Ishikawa (cell line): ENCODE results near the gene PDGFC.
A peak's percentile ranks its signal among the peaks of the same experiment; 100 is the strongest.

Source experiments
- CEBPB ChIP-seq: IDR thresholded peaks from 2 replicates; pipeline ENCODE4 v1.6.1; 2012
- CREB1 ChIP-seq: IDR thresholded peaks from 2 replicates; pipeline ENCODE4 v1.6.1; 2012; ENCODE audit warnings: low read depth
- EGR1 ChIP-seq: IDR thresholded peaks from 2 replicates; pipeline ENCODE4 v1.6.1; 2012
- EP300 ChIP-seq: IDR thresholded peaks from 2 replicates; pipeline ENCODE4 v1.6.1; 2012; ENCODE audit warnings: borderline replicate concordance
- FOXM1 ChIP-seq: IDR thresholded peaks from 2 replicates; pipeline ENCODE4 v1.6.1; 2012; ENCODE audit warnings: low read depth, borderline replicate concordance
- MAX ChIP-seq: IDR thresholded peaks from 2 replicates; pipeline ENCODE4 v1.6.1; 2012
- NFIC ChIP-seq: IDR thresholded peaks from 2 replicates; pipeline ENCODE4 v1.6.1; 2012
- RAD21 ChIP-seq: IDR thresholded peaks from 2 replicates; pipeline ENCODE4 v1.6.1; 2012; ENCODE audit warnings: low read depth
- TAF1 ChIP-seq: IDR thresholded peaks from 2 replicates; pipeline ENCODE4 v1.6.1; 2012; ENCODE audit warnings: low read depth, mild to moderate bottlenecking
- TCF12 ChIP-seq: IDR thresholded peaks from 2 replicates; pipeline ENCODE4 v1.6.1; 2012; ENCODE audit warnings: low read depth
- TEAD4 ChIP-seq: IDR thresholded peaks from 2 replicates; pipeline ENCODE4 v1.6.1; 2012
- USF1 ChIP-seq: IDR thresholded peaks from 2 replicates; pipeline ENCODE4 v1.6.1; 2012
- YY1 ChIP-seq: IDR thresholded peaks from 2 replicates; pipeline ENCODE4 v1.6.1; 2012; ENCODE audit warnings: low read depth
- ZBTB7A ChIP-seq: IDR thresholded peaks from 2 replicates; pipeline ENCODE4 v1.6.1; 2012; ENCODE audit warnings: low read depth
- TF ChIP-seq, protein P1 (sequence below): IDR thresholded peaks from 2 replicates; pipeline ENCODE4 v1.6.1; 2012; ENCODE audit warnings: low read depth, mild to moderate bottlenecking

The PDGFC gene

GRCh38 chr4:156830351-156830750 is 141.2 kb downstream of the PDGFC start:
- TF ChIP-seq MAX (no peak), EP300 (no peak), CEBPB (no peak), USF1 (no peak), TCF12 (no peak), TEAD4 (no peak), EGR1 (no peak), CREB1 (no peak), TAF1 (no peak), RAD21 (no peak), ZBTB7A (no peak)
- TF ChIP-seq, protein P1, sequence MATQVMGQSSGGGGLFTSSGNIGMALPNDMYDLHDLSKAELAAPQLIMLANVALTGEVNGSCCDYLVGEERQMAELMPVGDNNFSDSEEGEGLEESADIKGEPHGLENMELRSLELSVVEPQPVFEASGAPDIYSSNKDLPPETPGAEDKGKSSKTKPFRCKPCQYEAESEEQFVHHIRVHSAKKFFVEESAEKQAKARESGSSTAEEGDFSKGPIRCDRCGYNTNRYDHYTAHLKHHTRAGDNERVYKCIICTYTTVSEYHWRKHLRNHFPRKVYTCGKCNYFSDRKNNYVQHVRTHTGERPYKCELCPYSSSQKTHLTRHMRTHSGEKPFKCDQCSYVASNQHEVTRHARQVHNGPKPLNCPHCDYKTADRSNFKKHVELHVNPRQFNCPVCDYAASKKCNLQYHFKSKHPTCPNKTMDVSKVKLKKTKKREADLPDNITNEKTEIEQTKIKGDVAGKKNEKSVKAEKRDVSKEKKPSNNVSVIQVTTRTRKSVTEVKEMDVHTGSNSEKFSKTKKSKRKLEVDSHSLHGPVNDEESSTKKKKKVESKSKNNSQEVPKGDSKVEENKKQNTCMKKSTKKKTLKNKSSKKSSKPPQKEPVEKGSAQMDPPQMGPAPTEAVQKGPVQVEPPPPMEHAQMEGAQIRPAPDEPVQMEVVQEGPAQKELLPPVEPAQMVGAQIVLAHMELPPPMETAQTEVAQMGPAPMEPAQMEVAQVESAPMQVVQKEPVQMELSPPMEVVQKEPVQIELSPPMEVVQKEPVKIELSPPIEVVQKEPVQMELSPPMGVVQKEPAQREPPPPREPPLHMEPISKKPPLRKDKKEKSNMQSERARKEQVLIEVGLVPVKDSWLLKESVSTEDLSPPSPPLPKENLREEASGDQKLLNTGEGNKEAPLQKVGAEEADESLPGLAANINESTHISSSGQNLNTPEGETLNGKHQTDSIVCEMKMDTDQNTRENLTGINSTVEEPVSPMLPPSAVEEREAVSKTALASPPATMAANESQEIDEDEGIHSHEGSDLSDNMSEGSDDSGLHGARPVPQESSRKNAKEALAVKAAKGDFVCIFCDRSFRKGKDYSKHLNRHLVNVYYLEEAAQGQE, result no peak

DNA sequence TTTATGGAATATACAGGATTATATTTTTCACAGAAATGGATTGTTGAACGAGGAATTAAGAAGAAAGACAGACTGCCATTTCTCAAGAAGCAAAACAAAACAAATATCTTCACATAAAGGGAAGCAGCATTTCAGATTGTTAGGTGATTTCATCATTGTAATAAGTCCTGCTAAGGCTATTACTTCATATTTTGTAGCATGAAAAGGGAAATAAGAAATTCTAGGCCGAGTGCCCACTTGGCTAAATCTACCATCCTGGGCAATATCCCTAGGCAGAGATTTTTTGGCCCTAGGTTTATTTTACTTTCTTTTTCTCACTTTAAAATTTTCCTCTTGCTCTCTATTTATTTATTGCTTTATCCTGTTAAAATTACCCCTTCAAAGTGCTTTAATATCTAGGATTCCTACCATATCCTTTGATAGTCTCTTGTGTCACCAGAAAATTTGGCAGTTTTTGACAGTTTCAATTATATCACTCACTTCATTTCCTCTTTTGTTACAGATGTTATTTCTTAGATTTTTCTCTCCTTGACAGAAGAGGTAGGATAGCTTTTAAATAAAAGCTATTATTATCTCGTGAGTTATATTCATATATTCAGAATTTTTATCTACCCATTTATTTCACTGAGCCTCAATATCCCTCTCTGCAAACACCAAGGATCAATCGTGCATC is 142.3 kb downstream of the PDGFC start:
- TF ChIP-seq RAD21 (no peak), NFIC (no peak), TEAD4 (no peak)

DNA sequence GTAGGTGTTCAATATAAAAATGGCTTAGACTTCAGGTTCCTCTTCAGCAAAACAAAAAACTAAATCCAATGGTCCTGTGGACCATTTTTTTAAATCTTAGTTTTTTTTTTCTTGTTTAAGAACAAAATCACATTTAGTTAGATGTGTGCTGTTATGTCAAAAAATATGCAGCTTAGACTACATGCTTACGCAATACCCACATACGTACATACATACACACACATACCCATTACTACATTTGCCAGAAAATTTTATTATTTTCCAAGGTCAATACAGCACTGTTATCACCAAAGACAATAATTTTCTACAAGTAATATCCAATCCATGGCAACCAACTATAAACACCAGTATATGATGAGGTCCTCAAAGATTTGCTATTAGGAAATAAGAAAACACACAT is 144.1 kb downstream of the PDGFC start:
- TF ChIP-seq ZBTB7A (no peak), EGR1 (no peak), YY1 (no peak), CEBPB (peak; percentile 77), EP300 (no peak), NFIC (no peak)
- TF ChIP-seq, protein P1, result no peak

- TF ChIP-seq FOXM1 (no peak), CREB1 (no peak), CEBPB (no peak), ZBTB7A (no peak), YY1 (no peak), EGR1 (no peak), RAD21 (no peak), TEAD4 (no peak), TAF1 (no peak), NFIC (no peak), USF1 (no peak), TCF12 (no peak), MAX (no peak), EP300 (no peak)
- TF ChIP-seq, protein P1, result no peak
Observed at GRCh38 chr4:156825074-156825473, 146.5 kb downstream of the PDGFC start.

DNA sequence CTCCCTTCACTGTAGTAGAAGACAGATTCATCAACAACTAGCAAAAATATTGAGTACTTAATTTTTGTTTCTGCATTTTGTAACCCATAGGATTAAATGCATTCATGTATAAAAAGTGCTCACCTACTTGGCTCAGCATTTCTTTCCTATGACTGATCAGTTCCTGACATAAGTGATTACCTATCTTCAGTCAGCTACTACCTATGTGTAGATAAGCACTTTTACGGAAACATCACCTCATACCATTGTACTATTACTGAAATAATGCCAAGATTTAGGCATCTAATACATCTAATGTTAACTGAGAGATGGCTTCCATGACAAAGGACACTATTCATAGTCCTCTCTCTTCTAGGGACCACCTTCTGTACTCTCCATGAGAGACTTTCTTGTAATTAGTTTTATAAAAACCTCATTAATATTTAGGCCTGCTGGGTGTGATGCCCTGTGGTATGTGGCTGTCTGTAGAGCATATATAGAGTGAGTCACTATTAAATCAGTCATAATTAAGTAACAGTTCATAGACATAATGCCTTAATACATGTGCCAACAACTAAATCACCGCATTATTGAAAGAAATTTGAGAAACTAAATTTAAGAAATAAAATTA is 147.0 kb downstream of the PDGFC start:
- TF ChIP-seq, protein P1, result no peak
- TF ChIP-seq MAX, result no peak
- TF ChIP-seq EGR1, result no peak
- TF ChIP-seq ZBTB7A, result no peak
- TF ChIP-seq EP300, result no peak
- no peak for TF ChIP-seq CREB1
- TF ChIP-seq NFIC, result no peak
- TF ChIP-seq TEAD4, result no peak
- no peak for TF ChIP-seq FOXM1
- TF ChIP-seq TAF1, result no peak
- TF ChIP-seq USF1, result no peak
- TF ChIP-seq CEBPB, result no peak
- TF ChIP-seq RAD21, result no peak
- no peak for TF ChIP-seq YY1
- no peak for TF ChIP-seq TCF12
